Measurements from ENCODE around the gene DTYMK.
"Not testable (repeated sequence)": the region's sequence is repeated elsewhere in the genome, so short reads cannot be mapped to it uniquely, and the experiment has no call there.

Gene DTYMK

GRCh38 chr2:241672243-241673188, 14.1 kb downstream of the DTYMK start:
- no peak for DNase-seq (ENCODE audit: low read depth in 2 of 2)

GRCh38 chr2:241671457-241672240, 15.0 kb downstream of the DTYMK start:
- DNase-seq (ENCODE audit: low read depth in 2 of 2) = no peak

GRCh38 chr2:241670333-241671110, 16.1 kb downstream of the DTYMK start:
- no peak for DNase-seq (ENCODE audit: low read depth in 2 of 2)

GRCh38 chr2:241668839-241669238, 17.8 kb downstream of the DTYMK start:
- no peak for DNase-seq (ENCODE audit: low read depth in 2 of 2)

- no peak for DNase-seq (ENCODE audit: low read depth in 2 of 2)
These were observed 18.3 kb downstream of the DTYMK start for GRCh38 chr2:241668354-241668753.

GRCh38 chr2:241666627-241667400, 19.8 kb downstream of the DTYMK start:
- DNase-seq (ENCODE audit: low read depth in 2 of 2) = no peak

- DNase-seq (ENCODE audit: low read depth in 2 of 2) = no peak
These were observed 20.7 kb downstream of the DTYMK start for GRCh38 chr2:241665731-241666440.

- not testable (repeated sequence) for DNase-seq (ENCODE audit: low read depth in 2 of 2)
These were observed 23.9 kb downstream of the DTYMK start for GRCh38 chr2:241662731-241663130.

- DNase-seq (ENCODE audit: low read depth in 2 of 2) = no peak
These were observed 25.9 kb downstream of the DTYMK start for GRCh38 chr2:241660593-241661213.

GRCh38 chr2:241659150-241659739, 27.4 kb downstream of the DTYMK start:
- DNase-seq (ENCODE audit: low read depth in 2 of 2) = no peak

- no peak for DNase-seq (ENCODE audit: low read depth in 2 of 2)
These were observed 28.3 kb downstream of the DTYMK start for GRCh38 chr2:241658296-241658695.

- DNase-seq (ENCODE audit: low read depth in 2 of 2) = no peak
These were observed 28.8 kb downstream of the DTYMK start for GRCh38 chr2:241657786-241658254.

- DNase-seq (ENCODE audit: low read depth in 2 of 2) = no peak
These were observed 30.3 kb downstream of the DTYMK start for GRCh38 chr2:241656190-241656741.

- no peak for DNase-seq (ENCODE audit: low read depth in 2 of 2)
These were observed 31.0 kb downstream of the DTYMK start for GRCh38 chr2:241655516-241656189.

GRCh38 chr2:241654551-241654950, 32.1 kb downstream of the DTYMK start:
- DNase-seq (ENCODE audit: low read depth in 2 of 2) = no peak

GRCh38 chr2:241653210-241653750, 33.3 kb downstream of the DTYMK start:
- DNase-seq (ENCODE audit: low read depth in 2 of 2) = no peak

GRCh38 chr2:241652722-241653121, 33.9 kb downstream of the DTYMK start:
- no peak for DNase-seq (ENCODE audit: low read depth in 2 of 2)

GRCh38 chr2:241652142-241652541, 34.5 kb downstream of the DTYMK start:
- no peak for DNase-seq (ENCODE audit: low read depth in 2 of 2)

Measured in stimulated activated CD8-positive, alpha-beta memory T cell treated with anti-CD3 and anti-CD28 coated beads, Interleukin-2, amount 100 ng/mL, for 1 hour (primary cell).